ENCODE measurements around the gene NUDT22. TPM values are rescaled to one million over a fixed set of nuclear protein-coding genes. Genes with fewer than 3 reads are reported as not detected.

The NUDT22 gene
- polyA plus RNA-seq, 2 of the 4 experiments (the other 2 are of a cell fraction) = 21.5 to 33.2 TPM

DNA sequence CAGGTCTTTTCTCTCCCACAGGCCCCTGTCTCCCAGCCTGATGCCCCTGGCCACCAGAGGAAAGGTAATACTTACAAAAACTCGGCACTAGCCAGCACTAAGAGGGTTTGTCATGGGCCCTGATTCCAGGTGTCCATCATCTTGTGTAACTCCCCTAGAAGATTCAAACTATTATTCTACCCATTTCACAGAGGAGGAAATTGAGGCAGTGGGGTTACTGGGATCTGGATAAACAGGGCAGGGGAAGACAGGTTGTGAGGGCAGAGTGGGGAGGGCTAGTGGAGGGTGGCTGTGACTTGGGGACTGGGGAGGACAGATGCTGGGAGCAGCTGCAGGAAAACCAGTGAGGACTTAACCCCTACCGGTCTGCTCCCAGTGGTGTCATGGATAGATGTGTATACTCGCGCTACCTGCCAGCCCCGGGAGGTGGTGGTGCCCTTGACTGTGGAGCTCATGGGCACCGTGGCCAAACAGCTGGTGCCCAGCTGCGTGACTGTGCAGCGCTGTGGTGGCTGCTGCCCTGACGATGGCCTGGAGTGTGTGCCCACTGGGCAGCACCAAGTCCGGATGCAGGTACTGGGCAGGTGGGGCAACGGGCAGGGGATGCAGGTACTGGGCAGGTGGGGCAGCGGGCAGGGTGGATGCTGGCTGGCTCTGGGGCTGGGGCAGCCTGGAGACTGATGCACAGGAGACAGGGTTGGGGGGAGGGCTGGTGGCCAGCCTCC, 9.5 kb downstream of the NUDT22 start:
- Histone ChIP-seq H3K27ac (peak overlapping the region; percentile 96 to 97), H3K4me1 (peaks cover 41% of the 10 kb centered on the region), H3K9me3 (no peaks in the 10 kb centered on the region), H3K4me3 (peak overlapping the region; percentile 96), H3K4me2 (peak overlapping the region; percentile 99)
- CTCF ChIA-PET = interaction anchor here (0.5 to 2.3 kb wide), 6 partner anchors 9 to 82 kb away, joined by 3 to 16 read pairs (median 4); partner anchors contain the start of genes NUDT22, PRDX5 and TRPT1
- FAIRE-seq = no peak
- no peak for ATAC-seq
- POLR2A ChIA-PET = no interaction called here
- TF ChIP-seq HDAC2 (IDR thresholded peaks at IDR 0.05) = 0 out of 2 replicates have a peak, but pooled peaks have one; percentile 38
- TF ChIP-seq EHF (CRISPR knock-in tag; IDR thresholded peaks at IDR 0.05) = no peak
- TF ChIP-seq POLR2AphosphoS2 (conservative IDR thresholded peaks at IDR 0.05; ENCODE audit: low read length) = no peak
- TF ChIP-seq, protein P1, sequence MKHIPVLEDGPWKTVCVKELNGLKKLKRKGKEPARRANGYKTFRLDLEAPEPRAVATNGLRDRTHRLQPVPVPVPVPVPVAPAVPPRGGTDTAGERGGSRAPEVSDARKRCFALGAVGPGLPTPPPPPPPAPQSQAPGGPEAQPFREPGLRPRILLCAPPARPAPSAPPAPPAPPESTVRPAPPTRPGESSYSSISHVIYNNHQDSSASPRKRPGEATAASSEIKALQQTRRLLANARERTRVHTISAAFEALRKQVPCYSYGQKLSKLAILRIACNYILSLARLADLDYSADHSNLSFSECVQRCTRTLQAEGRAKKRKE (CRISPR knock-in tag; IDR thresholded peaks at IDR 0.05; ENCODE audit: low read depth) = no peak
- TF ChIP-seq, protein P2, sequence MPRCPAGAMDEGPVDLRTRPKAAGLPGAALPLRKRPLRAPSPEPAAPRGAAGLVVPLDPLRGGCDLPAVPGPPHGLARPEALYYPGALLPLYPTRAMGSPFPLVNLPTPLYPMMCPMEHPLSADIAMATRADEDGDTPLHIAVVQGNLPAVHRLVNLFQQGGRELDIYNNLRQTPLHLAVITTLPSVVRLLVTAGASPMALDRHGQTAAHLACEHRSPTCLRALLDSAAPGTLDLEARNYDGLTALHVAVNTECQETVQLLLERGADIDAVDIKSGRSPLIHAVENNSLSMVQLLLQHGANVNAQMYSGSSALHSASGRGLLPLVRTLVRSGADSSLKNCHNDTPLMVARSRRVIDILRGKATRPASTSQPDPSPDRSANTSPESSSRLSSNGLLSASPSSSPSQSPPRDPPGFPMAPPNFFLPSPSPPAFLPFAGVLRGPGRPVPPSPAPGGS (IDR thresholded peaks at IDR 0.05) = no peak
- no peak for TF ChIP-seq ESRRA (IDR thresholded peaks at IDR 0.05; ENCODE audit: borderline replicate concordance, low read length)
- TF ChIP-seq, protein P3, sequence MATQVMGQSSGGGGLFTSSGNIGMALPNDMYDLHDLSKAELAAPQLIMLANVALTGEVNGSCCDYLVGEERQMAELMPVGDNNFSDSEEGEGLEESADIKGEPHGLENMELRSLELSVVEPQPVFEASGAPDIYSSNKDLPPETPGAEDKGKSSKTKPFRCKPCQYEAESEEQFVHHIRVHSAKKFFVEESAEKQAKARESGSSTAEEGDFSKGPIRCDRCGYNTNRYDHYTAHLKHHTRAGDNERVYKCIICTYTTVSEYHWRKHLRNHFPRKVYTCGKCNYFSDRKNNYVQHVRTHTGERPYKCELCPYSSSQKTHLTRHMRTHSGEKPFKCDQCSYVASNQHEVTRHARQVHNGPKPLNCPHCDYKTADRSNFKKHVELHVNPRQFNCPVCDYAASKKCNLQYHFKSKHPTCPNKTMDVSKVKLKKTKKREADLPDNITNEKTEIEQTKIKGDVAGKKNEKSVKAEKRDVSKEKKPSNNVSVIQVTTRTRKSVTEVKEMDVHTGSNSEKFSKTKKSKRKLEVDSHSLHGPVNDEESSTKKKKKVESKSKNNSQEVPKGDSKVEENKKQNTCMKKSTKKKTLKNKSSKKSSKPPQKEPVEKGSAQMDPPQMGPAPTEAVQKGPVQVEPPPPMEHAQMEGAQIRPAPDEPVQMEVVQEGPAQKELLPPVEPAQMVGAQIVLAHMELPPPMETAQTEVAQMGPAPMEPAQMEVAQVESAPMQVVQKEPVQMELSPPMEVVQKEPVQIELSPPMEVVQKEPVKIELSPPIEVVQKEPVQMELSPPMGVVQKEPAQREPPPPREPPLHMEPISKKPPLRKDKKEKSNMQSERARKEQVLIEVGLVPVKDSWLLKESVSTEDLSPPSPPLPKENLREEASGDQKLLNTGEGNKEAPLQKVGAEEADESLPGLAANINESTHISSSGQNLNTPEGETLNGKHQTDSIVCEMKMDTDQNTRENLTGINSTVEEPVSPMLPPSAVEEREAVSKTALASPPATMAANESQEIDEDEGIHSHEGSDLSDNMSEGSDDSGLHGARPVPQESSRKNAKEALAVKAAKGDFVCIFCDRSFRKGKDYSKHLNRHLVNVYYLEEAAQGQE (IDR thresholded peaks at IDR 0.05) = no peak
- no peak for TF ChIP-seq HOXB13 (CRISPR knock-in tag; IDR thresholded peaks at IDR 0.05; ENCODE audit: low read depth)
- no peak for TF ChIP-seq PHF8 (IDR thresholded peaks at IDR 0.05; ENCODE audit: borderline replicate concordance, low read depth)
- peak; percentile 81; the same call in 1 of the 2 replicates for TF ChIP-seq KDM1A (IDR thresholded peaks at IDR 0.05; ENCODE audit: low read depth)
- TF ChIP-seq, protein P4, sequence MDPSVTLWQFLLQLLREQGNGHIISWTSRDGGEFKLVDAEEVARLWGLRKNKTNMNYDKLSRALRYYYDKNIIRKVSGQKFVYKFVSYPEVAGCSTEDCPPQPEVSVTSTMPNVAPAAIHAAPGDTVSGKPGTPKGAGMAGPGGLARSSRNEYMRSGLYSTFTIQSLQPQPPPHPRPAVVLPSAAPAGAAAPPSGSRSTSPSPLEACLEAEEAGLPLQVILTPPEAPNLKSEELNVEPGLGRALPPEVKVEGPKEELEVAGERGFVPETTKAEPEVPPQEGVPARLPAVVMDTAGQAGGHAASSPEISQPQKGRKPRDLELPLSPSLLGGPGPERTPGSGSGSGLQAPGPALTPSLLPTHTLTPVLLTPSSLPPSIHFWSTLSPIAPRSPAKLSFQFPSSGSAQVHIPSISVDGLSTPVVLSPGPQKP (IDR thresholded peaks at IDR 0.05; ENCODE audit: low read depth, low read length) = no peak
- WGBS (ENCODE audit: missing lambda C conversion rate) = 87% methylated on average over 12 of the region's 12 CpGs
- no peak for DNase-seq (ENCODE audit: low read depth in 1 of 2, low spot score in 1 of 2)

DNA sequence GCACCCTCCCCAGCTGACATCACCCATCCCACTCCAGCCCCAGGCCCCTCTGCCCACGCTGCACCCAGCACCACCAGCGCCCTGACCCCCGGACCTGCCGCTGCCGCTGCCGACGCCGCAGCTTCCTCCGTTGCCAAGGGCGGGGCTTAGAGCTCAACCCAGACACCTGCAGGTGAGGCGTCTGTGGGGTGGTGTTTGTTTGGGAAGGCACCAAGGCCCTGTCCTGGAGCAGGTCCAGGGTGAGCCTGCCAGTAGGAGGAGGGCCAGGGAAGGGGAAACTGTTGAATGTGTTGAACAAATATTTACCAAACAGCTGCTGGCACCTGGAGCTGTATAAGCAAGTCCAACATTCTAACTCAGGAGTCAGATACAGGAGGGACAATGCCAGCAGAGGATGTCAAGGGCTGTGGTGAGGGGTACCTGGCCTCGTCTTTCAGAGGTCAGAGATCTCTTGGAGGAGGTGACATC, 11.4 kb downstream of the NUDT22 start:
- H3K4me2 ChIP-seq = no peak overlapping the region
- no peak for ATAC-seq
- CTCF ChIA-PET = interaction anchor here (1.5 to 3.0 kb wide), 5 partner anchors 11 to 67 kb away, joined by 3 to 16 read pairs (median 12); partner anchors contain the start of genes NUDT22, PLCB3, STIP1 and TRPT1
- POLR2A ChIA-PET = no interaction called here
- no peak for DNase-seq (ENCODE audit: low read depth in 1 of 2, low spot score in 1 of 2)
- FAIRE-seq = no peak
- no peak for TF ChIP-seq RNF2 (IDR thresholded peaks at IDR 0.05; ENCODE audit: borderline replicate concordance, low read depth)
- TF ChIP-seq, protein P5, sequence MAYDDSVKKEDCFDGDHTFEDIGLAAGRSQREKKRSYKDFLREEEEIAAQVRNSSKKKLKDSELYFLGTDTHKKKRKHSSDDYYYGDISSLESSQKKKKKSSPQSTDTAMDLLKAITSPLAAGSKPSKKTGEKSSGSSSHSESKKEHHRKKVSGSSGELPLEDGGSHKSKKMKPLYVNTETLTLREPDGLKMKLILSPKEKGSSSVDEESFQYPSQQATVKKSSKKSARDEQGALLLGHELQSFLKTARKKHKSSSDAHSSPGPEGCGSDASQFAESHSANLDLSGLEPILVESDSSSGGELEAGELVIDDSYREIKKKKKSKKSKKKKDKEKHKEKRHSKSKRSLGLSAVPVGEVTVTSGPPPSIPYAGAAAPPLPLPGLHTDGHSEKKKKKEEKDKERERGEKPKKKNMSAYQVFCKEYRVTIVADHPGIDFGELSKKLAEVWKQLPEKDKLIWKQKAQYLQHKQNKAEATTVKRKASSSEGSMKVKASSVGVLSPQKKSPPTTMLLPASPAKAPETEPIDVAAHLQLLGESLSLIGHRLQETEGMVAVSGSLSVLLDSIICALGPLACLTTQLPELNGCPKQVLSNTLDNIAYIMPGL (CRISPR knock-in tag; IDR thresholded peaks at IDR 0.05; ENCODE audit: borderline replicate concordance) = no peak
- no peak for TF ChIP-seq ZNF302 (CRISPR knock-in tag; IDR thresholded peaks at IDR 0.05)
- TF ChIP-seq POLR2A (IDR thresholded peaks at IDR 0.05; ENCODE audit: low read length) = no peak
- TF ChIP-seq, protein P1 (CRISPR knock-in tag; IDR thresholded peaks at IDR 0.05; ENCODE audit: low read depth) = no peak
- no peak for TF ChIP-seq EP300 (IDR thresholded peaks at IDR 0.05)
- TF ChIP-seq, protein P4 (IDR thresholded peaks at IDR 0.05; ENCODE audit: low read depth, low read length) = no peak
- no peak for TF ChIP-seq NR3C1 (IDR thresholded peaks at IDR 0.05)
- no peak for TF ChIP-seq NPAS2 (CRISPR knock-in tag; IDR thresholded peaks at IDR 0.05; ENCODE audit: borderline replicate concordance)
- TF ChIP-seq RCOR1 (IDR thresholded peaks at IDR 0.05; ENCODE audit: low read depth, low read length) = no peak
- no peak for TF ChIP-seq TFCP2L1 (CRISPR knock-in tag; IDR thresholded peaks at IDR 0.05)
- no peak for TF ChIP-seq ZSCAN20 (CRISPR knock-in tag; IDR thresholded peaks at IDR 0.05)
- no peak for TF ChIP-seq JUN (IDR thresholded peaks at IDR 0.05)
- no peak for TF ChIP-seq JUNB (IDR thresholded peaks at IDR 0.05)
- TF ChIP-seq MAZ (IDR thresholded peaks at IDR 0.05; ENCODE audit: borderline replicate concordance, low read depth, low read length) = no peak
- no peak for TF ChIP-seq HEYL (CRISPR knock-in tag; IDR thresholded peaks at IDR 0.05)
- no peak overlapping the region for H3K27ac ChIP-seq
- H3K9me3 ChIP-seq = no peaks in the 10 kb centered on the region
- 100% methylated on average over 1 of the region's 12 CpGs for WGBS (ENCODE audit: missing lambda C conversion rate)
- H3K4me3 ChIP-seq = no peak overlapping the region
- peaks cover 28% of the 10 kb centered on the region for H3K4me1 ChIP-seq
